ENCODE data around the gene NXPH1.

DNA sequence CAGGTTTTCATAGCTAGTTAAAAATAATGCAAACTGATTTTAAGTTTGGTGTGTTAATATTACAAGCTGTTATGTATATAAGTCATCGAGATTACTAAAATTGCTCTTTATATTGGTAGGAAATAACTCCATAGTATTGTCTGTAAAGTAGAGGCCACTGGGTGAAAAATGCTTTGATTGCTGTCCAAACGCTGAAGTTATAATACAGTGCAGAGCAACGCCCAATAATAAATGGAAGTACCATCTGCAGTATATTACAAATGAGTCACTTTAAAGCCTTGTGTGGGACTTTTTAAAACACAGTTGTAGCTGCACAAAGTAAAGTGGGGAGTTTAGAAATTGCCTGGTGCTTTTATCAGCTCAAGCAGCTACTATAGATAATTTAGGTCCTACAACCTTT is 196.1 kb downstream of the NXPH1 start:
- TF ChIP-seq, protein P1, sequence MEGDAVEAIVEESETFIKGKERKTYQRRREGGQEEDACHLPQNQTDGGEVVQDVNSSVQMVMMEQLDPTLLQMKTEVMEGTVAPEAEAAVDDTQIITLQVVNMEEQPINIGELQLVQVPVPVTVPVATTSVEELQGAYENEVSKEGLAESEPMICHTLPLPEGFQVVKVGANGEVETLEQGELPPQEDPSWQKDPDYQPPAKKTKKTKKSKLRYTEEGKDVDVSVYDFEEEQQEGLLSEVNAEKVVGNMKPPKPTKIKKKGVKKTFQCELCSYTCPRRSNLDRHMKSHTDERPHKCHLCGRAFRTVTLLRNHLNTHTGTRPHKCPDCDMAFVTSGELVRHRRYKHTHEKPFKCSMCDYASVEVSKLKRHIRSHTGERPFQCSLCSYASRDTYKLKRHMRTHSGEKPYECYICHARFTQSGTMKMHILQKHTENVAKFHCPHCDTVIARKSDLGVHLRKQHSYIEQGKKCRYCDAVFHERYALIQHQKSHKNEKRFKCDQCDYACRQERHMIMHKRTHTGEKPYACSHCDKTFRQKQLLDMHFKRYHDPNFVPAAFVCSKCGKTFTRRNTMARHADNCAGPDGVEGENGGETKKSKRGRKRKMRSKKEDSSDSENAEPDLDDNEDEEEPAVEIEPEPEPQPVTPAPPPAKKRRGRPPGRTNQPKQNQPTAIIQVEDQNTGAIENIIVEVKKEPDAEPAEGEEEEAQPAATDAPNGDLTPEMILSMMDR (IDR thresholded peaks at IDR 0.05 in 8 of 11, conservative IDR thresholded peaks at IDR 0.05 in 3 of 11): no peak
- TF ChIP-seq POLR2A (IDR thresholded peaks at IDR 0.05) (no peak), POLR2AphosphoS5 (IDR thresholded peaks at IDR 0.05) (no peak)

All from spleen (tissue), 7 donors.